Calu3 (cell line): ENCODE results near the gene BICDL2. TPM values are rescaled to one million over a fixed set of nuclear protein-coding genes. Genes with fewer than 3 reads are reported as not detected.

Experiments used
- BruUV-seq: library from RNA; stranded (reverse); fragments of 400-500 nt; replicated peaks from 2 replicates; lab custom pipeline; 2021; lab: Mats Ljungman, UMichigan
- CTCF ChIA-PET: fragments of 300-600 bp; sonication (Branson Sonifier 250); formaldehyde crosslinking; loops from one replicate; lab custom pipeline; 2022; ENCODE audit warnings: antibody characterized with exemption; lab: Charles Lee
- DNase-seq: peaks from one replicate; pipeline ENCODE4 v3.0.0; 2022
- H3K27ac Mint-ChIP-seq: one replicate; pipeline ENCODE4 v1.8.0; 2022; ENCODE audit warnings: mixed read lengths; ENCODE audit not compliant: unreplicated experiment
- H3K27me3 Mint-ChIP-seq: one replicate; pipeline ENCODE4 v1.8.0; 2022; ENCODE audit warnings: mixed read lengths; ENCODE audit not compliant: unreplicated experiment
- H3K36me3 Mint-ChIP-seq: one replicate; pipeline ENCODE4 v1.8.0; 2022; ENCODE audit warnings: mild to moderate bottlenecking, moderate library complexity, mixed read lengths; ENCODE audit not compliant: insufficient read depth, unreplicated experiment
- H3K4me1 Mint-ChIP-seq: one replicate; pipeline ENCODE4 v1.8.0; 2022; ENCODE audit warnings: mild to moderate bottlenecking, low read depth, mixed read lengths; ENCODE audit not compliant: unreplicated experiment
- H3K4me3 Mint-ChIP-seq: one replicate; pipeline ENCODE4 v1.8.0; 2022; ENCODE audit warnings: mild to moderate bottlenecking, low read depth, moderate library complexity, mixed read lengths; ENCODE audit not compliant: unreplicated experiment
- H3K9me3 Mint-ChIP-seq: one replicate; pipeline ENCODE4 v1.8.0; 2022; ENCODE audit warnings: low read depth, mixed read lengths; ENCODE audit not compliant: unreplicated experiment
- intact Hi-C: fragments of 100-400 bp; cut with micrococcal nuclease; formaldehyde crosslinking; loops from one replicate; pipeline ENCODE4 v1.10.0; 2022; ENCODE audit not compliant: unreplicated experiment
- total RNA-seq: library from RNA; stranded (reverse); gene quantifications from 2 replicates; pipeline ENCODE4 v1.2.3, GENCODE V29; 2022
- TF ChIP-seq, protein P1 (sequence below): fragments of 200-600 bp; IDR thresholded peaks from one replicate; pipeline ENCODE4 v1.8.0; 2022; ENCODE audit warnings: antibody characterized with exemption; ENCODE audit not compliant: unreplicated experiment

BICDL2 gene
- total RNA-seq, 1 experiment from 2014 or later: 59.4 TPM

DNA sequence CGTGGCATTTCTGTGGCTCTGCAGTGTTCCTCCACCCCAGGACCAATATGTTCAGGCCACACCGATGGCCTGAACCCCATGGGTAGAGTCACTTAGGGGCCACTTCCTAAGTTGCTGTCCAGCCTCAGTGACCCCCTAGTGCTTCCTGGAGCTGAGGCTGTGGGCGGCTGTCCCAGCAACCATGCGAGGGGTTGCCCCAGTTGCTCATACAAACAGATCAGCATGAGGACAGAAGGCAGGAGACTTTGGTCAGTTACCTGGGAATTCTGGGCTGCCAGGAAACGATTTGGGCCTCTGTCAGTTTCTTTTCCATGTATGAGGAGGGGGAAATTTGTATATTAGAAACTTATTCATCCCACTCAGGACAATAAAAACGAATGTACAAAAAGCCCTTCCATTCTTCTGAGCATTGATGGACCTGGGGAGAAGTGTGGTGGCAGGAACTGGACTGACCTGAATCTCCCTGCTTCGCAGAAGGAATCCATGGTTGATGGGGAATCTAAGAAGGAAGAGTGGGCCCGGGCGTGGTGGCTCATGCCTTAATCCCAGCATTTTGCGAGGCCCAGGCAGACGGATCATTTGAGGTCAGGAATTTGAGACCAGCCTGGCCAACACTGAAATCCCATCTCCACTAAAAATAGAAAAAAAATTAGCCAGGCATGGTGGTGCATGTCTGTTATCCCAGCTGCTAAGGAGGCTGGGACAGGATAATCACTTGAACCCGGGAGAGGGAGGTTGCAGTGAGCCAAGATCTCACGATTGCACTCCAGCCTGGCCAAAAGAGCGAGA lies 23.8 kb upstream of the BICDL2 start:
- CTCF ChIA-PET: interaction anchor here (0.6 to 2.2 kb wide), 2 partner anchors 46 to 105 kb away, joined by 4 to 6 read pairs; no protein-coding TSS in a partner anchor
- intact Hi-C loops: no loop called here
- DNase-seq: no peak
- peaks cover 16% of the 10 kb centered on the region for H3K36me3 Mint-ChIP-seq
- peaks cover 16% of the 10 kb centered on the region for H3K4me1 Mint-ChIP-seq
- H3K27ac Mint-ChIP-seq: no peak overlapping the region
- no peaks in the 10 kb centered on the region for H3K27me3 Mint-ChIP-seq
- H3K4me3 Mint-ChIP-seq: peak overlapping the region; percentile 96
- TF ChIP-seq, protein P1, sequence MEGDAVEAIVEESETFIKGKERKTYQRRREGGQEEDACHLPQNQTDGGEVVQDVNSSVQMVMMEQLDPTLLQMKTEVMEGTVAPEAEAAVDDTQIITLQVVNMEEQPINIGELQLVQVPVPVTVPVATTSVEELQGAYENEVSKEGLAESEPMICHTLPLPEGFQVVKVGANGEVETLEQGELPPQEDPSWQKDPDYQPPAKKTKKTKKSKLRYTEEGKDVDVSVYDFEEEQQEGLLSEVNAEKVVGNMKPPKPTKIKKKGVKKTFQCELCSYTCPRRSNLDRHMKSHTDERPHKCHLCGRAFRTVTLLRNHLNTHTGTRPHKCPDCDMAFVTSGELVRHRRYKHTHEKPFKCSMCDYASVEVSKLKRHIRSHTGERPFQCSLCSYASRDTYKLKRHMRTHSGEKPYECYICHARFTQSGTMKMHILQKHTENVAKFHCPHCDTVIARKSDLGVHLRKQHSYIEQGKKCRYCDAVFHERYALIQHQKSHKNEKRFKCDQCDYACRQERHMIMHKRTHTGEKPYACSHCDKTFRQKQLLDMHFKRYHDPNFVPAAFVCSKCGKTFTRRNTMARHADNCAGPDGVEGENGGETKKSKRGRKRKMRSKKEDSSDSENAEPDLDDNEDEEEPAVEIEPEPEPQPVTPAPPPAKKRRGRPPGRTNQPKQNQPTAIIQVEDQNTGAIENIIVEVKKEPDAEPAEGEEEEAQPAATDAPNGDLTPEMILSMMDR: no peak
- no TSS peak for BruUV-seq
- peaks cover 2% of the 10 kb centered on the region for H3K9me3 Mint-ChIP-seq

DNA sequence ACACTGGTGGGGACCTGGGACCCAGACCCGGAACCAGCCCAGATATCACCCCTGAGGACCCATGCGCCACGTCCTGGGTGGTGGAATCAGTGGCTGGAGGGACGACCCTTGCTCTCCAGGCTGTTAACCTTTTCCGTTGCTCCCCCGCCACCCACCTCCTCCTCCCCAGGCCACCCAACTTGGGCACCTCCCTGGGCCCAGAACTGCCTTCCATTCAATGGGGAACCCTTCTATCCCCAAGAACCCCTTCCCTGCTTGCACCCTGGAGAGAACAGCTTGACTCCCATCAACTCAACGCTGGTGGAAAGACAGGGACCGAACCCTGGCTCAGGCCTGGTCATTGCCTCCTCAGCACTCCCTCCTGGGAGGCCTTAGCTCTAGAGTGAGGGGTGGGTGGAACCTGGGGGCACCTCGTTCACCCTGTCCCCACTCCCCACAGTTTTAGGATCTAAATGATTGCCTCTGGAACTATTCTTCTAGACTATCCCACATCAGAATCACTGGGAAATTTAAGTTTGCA lies 23.0 kb upstream of the BICDL2 start:
- Mint-ChIP-seq H3K9me3 (peaks cover 2% of the 10 kb centered on the region), H3K4me3 (peak overlapping the region; percentile 96), H3K27ac (peak overlapping the region; percentile 55), H3K36me3 (peaks cover 17% of the 10 kb centered on the region), H3K4me1 (peaks cover 8% of the 10 kb centered on the region), H3K27me3 (no peaks in the 10 kb centered on the region)
- TF ChIP-seq, protein P1: no peak
- no TSS peak for BruUV-seq
- CTCF ChIA-PET: interaction anchor here (0.6 to 2.2 kb wide), 12 partner anchors 14 to 114 kb away, joined by 3 to 48 read pairs (median 6); partner anchors contain the start of genes MMP25 and ZNF205
- no peak for DNase-seq
- intact Hi-C loops: loop anchor here (2.0 kb wide), 1 partner anchor 69 kb away; no protein-coding TSS in a partner anchor

DNA sequence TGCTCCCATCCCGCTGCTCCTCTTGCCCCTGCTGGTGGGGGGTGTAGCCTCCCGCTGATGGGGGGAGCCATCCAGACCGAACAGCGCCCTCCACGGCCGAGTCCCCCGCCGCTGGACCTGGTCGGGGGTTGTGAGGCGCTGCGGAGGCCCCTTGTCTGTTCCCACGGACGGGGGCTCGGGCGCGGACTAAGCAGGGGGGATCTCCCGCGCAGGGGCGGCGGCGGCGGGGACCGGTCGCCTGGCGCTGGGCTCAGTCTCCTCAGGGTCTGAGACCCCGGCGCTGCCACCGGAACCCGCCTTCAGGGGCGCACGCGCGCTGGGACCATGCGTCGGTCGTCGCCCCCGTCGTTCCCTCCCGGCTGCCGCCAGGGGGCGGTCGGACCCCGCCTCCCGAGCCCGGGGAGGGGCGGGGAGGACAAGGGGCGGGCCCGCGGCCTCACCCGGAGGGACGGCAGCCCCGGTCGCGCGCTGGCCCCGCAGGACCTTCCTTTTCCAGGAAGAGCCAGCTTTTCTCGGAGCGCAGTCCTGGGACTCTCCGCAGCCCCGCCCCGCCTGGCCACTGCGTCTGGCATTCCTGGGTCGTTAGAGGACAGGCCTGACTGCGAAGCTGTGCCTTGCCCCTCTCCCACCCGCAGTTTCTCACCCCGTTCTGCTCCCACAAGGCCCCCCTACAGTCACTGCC lies 22.4 kb upstream of the BICDL2 start:
- H3K4me1 Mint-ChIP-seq: peaks cover 2% of the 10 kb centered on the region
- intact Hi-C loops: loop anchor here (2.0 kb wide), 1 partner anchor 70 kb away; no protein-coding TSS in a partner anchor
- TF ChIP-seq, protein P1: peak; percentile 97
- H3K36me3 Mint-ChIP-seq: peaks cover 20% of the 10 kb centered on the region
- H3K4me3 Mint-ChIP-seq: peak overlapping the region; percentile 96
- peak overlapping the region; percentile 55 for H3K27ac Mint-ChIP-seq
- CTCF ChIA-PET: interaction anchor here (0.5 to 2.2 kb wide), 24 partner anchors 14 to 154 kb away, joined by 3 to 48 read pairs (median 6); partner anchors contain the start of genes MMP25, ZNF205 and ZNF213
- no peaks in the 10 kb centered on the region for H3K27me3 Mint-ChIP-seq
- H3K9me3 Mint-ChIP-seq: peaks cover 2% of the 10 kb centered on the region
- DNase-seq: peak; percentile 97
- no TSS peak for BruUV-seq
